Mesothelial cell of epicardium (in vitro differentiated cells): ENCODE measurements around the gene E2F4. TPM values are rescaled to one million over a fixed set of nuclear protein-coding genes. Genes with fewer than 3 reads are reported as not detected.

Experiments
- DNase-seq, 2 experiments: peaks; one replicate each; pipeline ENCODE4 v3.0.0; 2021; ENCODE audit warnings: low spot score in 2 of 2; ENCODE audit not compliant: unreplicated experiment in 2 of 2
- H3K27ac Mint-ChIP-seq: 2 replicates; pipeline ENCODE4 v1.8.0; 2021; ENCODE audit warnings: mixed read lengths
- H3K27me3 Mint-ChIP-seq: 2 replicates; pipeline ENCODE4 v1.8.0; 2021; ENCODE audit warnings: low read depth, mixed read lengths
- H3K36me3 Mint-ChIP-seq: 2 replicates; pipeline ENCODE4 v1.8.0; 2021; ENCODE audit warnings: mixed read lengths
- H3K4me1 Mint-ChIP-seq: 2 replicates; pipeline ENCODE4 v1.8.0; 2021; ENCODE audit warnings: mixed read lengths
- H3K4me3 Mint-ChIP-seq: 2 replicates; pipeline ENCODE4 v1.8.0; 2021; ENCODE audit warnings: mild to moderate bottlenecking, moderate library complexity, mixed read lengths
- H3K9me3 Mint-ChIP-seq: 2 replicates; pipeline ENCODE4 v1.8.0; 2021; ENCODE audit warnings: mixed read lengths
- CTCF ChIP-seq: fragments of 200-600 bp; sonication (generic); IDR thresholded peaks from one replicate; pipeline ENCODE4 v1.5.0; 2021; ENCODE audit warnings: antibody characterized with exemption; ENCODE audit not compliant: unreplicated experiment
- total RNA-seq: library from RNA; stranded (reverse); gene quantifications from 3 replicates; pipeline ENCODE4 v1.2.1, GENCODE V29; 2021

E2F4 gene
- total RNA-seq, 1 donor from 2014 or later, result 80.2 TPM

GRCh38 chr16:67202426-67202825 lies 10.5 kb downstream of the E2F4 start:
- Mint-ChIP-seq H3K4me3 (no peak overlapping the region), H3K9me3 (no peaks in the 10 kb centered on the region), H3K27me3 (peaks cover 5% of the 10 kb centered on the region), H3K4me1 (peaks cover 6% of the 10 kb centered on the region), H3K27ac (no peak overlapping the region), H3K36me3 (no peaks in the 10 kb centered on the region)
- TF ChIP-seq CTCF, result no peak
- no peak for DNase-seq

- Mint-ChIP-seq H3K4me1 (peaks cover 6% of the 10 kb centered on the region), H3K27me3 (peaks cover 5% of the 10 kb centered on the region), H3K4me3 (no peak overlapping the region), H3K36me3 (no peaks in the 10 kb centered on the region), H3K27ac (no peak overlapping the region), H3K9me3 (no peaks in the 10 kb centered on the region)
- DNase-seq, result no peak
- TF ChIP-seq CTCF, result no peak
These were observed 11.1 kb downstream of the E2F4 start for GRCh38 chr16:67202956-67203493.

- Mint-ChIP-seq H3K27me3 (peaks cover 5% of the 10 kb centered on the region), H3K9me3 (no peaks in the 10 kb centered on the region), H3K27ac (no peak overlapping the region), H3K4me3 (no peak overlapping the region), H3K4me1 (peaks cover 6% of the 10 kb centered on the region), H3K36me3 (no peaks in the 10 kb centered on the region)
- no peak for TF ChIP-seq CTCF
- no peak for DNase-seq
These were observed 12.1 kb downstream of the E2F4 start for GRCh38 chr16:67204076-67204475.

GRCh38 chr16:67206129-67206837 lies 14.3 kb downstream of the E2F4 start:
- no peaks in the 10 kb centered on the region for H3K27me3 Mint-ChIP-seq
- H3K36me3 Mint-ChIP-seq, result no peaks in the 10 kb centered on the region
- no peak overlapping the region for H3K27ac Mint-ChIP-seq
- no peak for TF ChIP-seq CTCF
- H3K4me3 Mint-ChIP-seq, result no peak overlapping the region
- DNase-seq, result no peak
- H3K4me1 Mint-ChIP-seq, result no peaks in the 10 kb centered on the region
- no peaks in the 10 kb centered on the region for H3K9me3 Mint-ChIP-seq

GRCh38 chr16:67206838-67207248 lies 14.9 kb downstream of the E2F4 start:
- Mint-ChIP-seq H3K9me3 (no peaks in the 10 kb centered on the region), H3K27ac (no peak overlapping the region), H3K4me3 (no peak overlapping the region), H3K4me1 (no peaks in the 10 kb centered on the region), H3K27me3 (no peaks in the 10 kb centered on the region), H3K36me3 (no peaks in the 10 kb centered on the region)
- no peak for DNase-seq
- TF ChIP-seq CTCF, result no peak
